ENCODE results near the gene AGER.
"Not testable (repeated sequence)": the region's sequence is repeated elsewhere in the genome, so short reads cannot be mapped to it uniquely, and the experiment has no call there.

The AGER gene

GRCh38 chr6:32190911-32191677 lies 7.0 kb upstream of the AGER start:
- H3K27ac ChIP-seq (ENCODE audit: low read depth, low read length), result peak overlapping the region; percentile 85
- no peaks in the 10 kb centered on the region for H3K27me3 ChIP-seq (ENCODE audit: control insufficient read depth, insufficient read depth, low read length)
- H3K36me3 ChIP-seq (ENCODE audit: control insufficient read depth, insufficient read depth, low read length), result peaks cover 19% of the 10 kb centered on the region
- 0 out of 2 replicates have a peak overlapping the region, but pooled peaks have one; percentile 67 for H3K4me3 ChIP-seq (ENCODE audit: low read depth, low read length)
- H3K4me1 ChIP-seq (ENCODE audit: control insufficient read depth, insufficient read depth, low read length), result peaks cover 33% of the 10 kb centered on the region
- H3K9me3 ChIP-seq (ENCODE audit: control insufficient read depth, insufficient read depth, low read length), result no peaks in the 10 kb centered on the region
- no peak overlapping the region for H3K9ac ChIP-seq (ENCODE audit: low read depth, low read length)

DNA sequence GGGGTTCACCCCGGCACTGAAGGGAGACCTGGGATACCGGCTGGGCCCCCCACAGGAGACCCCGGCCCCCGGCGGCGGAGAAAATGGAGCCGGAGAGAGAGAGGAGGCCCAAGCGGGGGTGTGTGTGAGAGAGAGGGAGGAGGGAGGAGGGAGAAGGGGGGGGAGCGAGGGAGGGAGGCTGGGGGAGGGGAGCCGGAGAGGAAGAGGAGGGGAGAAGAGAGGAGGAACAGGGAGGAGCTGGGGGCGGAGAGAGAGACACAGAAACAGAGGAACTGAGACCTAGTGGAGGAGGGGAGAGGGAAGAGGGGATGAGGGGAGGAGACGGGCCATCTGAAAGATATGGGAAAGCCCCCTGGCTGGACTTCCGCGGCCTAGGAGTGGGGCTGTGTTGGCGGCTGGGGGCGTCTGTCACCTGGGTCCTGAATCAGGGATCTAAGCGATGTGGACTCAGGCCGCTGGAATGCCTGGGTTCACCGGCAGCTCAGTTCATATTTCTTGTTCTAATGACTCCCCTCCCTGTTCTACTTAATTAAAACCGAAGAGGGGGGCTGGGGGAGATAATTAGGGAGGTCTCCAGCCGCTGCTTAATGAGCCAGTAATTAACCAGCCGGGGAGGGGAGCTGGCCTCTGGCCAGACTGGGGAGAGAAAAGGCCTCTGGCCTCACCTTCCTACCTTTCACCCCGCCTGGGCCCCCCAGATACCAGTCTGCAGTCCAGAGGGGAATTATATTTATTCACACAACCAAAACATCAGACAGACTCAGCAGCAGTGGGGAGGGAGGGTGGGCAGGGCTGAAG lies 6.2 kb upstream of the AGER start, which contains the start of gene PBX2:
Gene PBX2 (minus strand): TSS at position 149 of the 798 bp plus-strand sequence. CDS start 287 bp downstream, outside the sequence.
- H3K27me3 ChIP-seq (ENCODE audit: control insufficient read depth, insufficient read depth, low read length), result no peaks in the 10 kb centered on the region
- peaks cover 19% of the 10 kb centered on the region for H3K36me3 ChIP-seq (ENCODE audit: control insufficient read depth, insufficient read depth, low read length)
- peak within 1 kb of the TSS; percentile 85 for H3K27ac ChIP-seq (ENCODE audit: low read depth, low read length)
- peak within 1 kb of the TSS; percentile 31; the same call in 1 of the 2 replicates for H3K9ac ChIP-seq (ENCODE audit: low read depth, low read length)
- H3K9me3 ChIP-seq (ENCODE audit: control insufficient read depth, insufficient read depth, low read length), result no peaks in the 10 kb centered on the region
- peaks cover 32% of the 10 kb centered on the region for H3K4me1 ChIP-seq (ENCODE audit: control insufficient read depth, insufficient read depth, low read length)
- H3K4me3 ChIP-seq (ENCODE audit: low read depth, low read length), result peak within 1 kb of the TSS; percentile 67

GRCh38 chr6:32189742-32190053 lies 5.6 kb upstream of the AGER start:
- peak overlapping the region; percentile 67 for H3K4me3 ChIP-seq (ENCODE audit: low read depth, low read length)
- peak overlapping the region; percentile 85 for H3K27ac ChIP-seq (ENCODE audit: low read depth, low read length)
- H3K27me3 ChIP-seq (ENCODE audit: control insufficient read depth, insufficient read depth, low read length), result no peaks in the 10 kb centered on the region
- no peak overlapping the region for H3K9ac ChIP-seq (ENCODE audit: low read depth, low read length)
- peaks cover 27% of the 10 kb centered on the region for H3K4me1 ChIP-seq (ENCODE audit: control insufficient read depth, insufficient read depth, low read length)
- no peaks in the 10 kb centered on the region for H3K9me3 ChIP-seq (ENCODE audit: control insufficient read depth, insufficient read depth, low read length)
- H3K36me3 ChIP-seq (ENCODE audit: control insufficient read depth, insufficient read depth, low read length), result peaks cover 19% of the 10 kb centered on the region

DNA sequence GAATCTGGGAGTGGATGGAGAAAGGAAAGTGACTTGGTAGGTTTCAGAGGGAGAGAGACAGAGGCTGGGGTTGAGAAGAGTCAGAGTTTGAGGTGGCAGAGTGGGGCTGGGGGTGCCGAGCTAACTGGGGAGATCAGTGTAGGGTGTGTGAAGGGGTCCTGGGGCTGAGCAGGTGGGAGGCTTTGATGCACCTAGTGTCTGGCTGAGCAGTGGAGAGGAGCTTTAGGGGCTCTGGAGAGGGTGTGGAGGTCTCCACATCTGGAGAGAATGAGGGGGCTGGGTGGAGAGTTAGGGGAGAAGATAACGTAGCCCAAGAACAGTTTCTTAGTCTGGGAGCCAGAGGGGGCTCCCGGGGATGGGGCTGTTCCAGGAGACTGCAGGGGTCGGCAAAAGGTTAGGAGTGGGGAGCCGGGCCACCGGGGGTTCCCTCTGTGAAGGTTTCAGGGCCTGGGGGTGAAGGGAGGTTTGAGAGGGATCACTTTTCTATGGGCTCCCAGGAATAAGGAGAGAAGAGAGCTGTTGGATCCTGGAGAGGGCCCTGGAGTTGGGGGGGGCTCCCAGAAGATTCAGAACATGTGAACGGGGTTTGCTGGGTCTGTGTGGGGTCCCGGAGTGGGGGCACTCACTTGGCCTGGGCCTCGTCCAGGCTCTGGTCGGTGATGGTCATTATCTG lies 5.2 kb upstream of the AGER start:
- Histone ChIP-seq H3K4me3 (ENCODE audit: low read depth, low read length) (peak overlapping the region; percentile 67), H3K9ac (ENCODE audit: low read depth, low read length) (peak overlapping the region; percentile 31; the same call in 1 of the 2 replicates), H3K4me1 (ENCODE audit: control insufficient read depth, insufficient read depth, low read length) (peaks cover 22% of the 10 kb centered on the region), H3K36me3 (ENCODE audit: control insufficient read depth, insufficient read depth, low read length) (peaks cover 19% of the 10 kb centered on the region), H3K9me3 (ENCODE audit: control insufficient read depth, insufficient read depth, low read length) (no peaks in the 10 kb centered on the region), H3K27me3 (ENCODE audit: control insufficient read depth, insufficient read depth, low read length) (no peaks in the 10 kb centered on the region), H3K27ac (ENCODE audit: low read depth, low read length) (peak overlapping the region; percentile 85)

- peaks cover 22% of the 10 kb centered on the region for H3K4me1 ChIP-seq (ENCODE audit: control insufficient read depth, insufficient read depth, low read length)
- no peaks in the 10 kb centered on the region for H3K9me3 ChIP-seq (ENCODE audit: control insufficient read depth, insufficient read depth, low read length)
- H3K36me3 ChIP-seq (ENCODE audit: control insufficient read depth, insufficient read depth, low read length), result peaks cover 20% of the 10 kb centered on the region
- peak overlapping the region; percentile 85 for H3K27ac ChIP-seq (ENCODE audit: low read depth, low read length)
- H3K4me3 ChIP-seq (ENCODE audit: low read depth, low read length), result peak overlapping the region; percentile 67
- H3K9ac ChIP-seq (ENCODE audit: low read depth, low read length), result no peak overlapping the region
- H3K27me3 ChIP-seq (ENCODE audit: control insufficient read depth, insufficient read depth, low read length), result no peaks in the 10 kb centered on the region
Observed at GRCh38 chr6:32188381-32189068, 4.5 kb upstream of the AGER start.

DNA sequence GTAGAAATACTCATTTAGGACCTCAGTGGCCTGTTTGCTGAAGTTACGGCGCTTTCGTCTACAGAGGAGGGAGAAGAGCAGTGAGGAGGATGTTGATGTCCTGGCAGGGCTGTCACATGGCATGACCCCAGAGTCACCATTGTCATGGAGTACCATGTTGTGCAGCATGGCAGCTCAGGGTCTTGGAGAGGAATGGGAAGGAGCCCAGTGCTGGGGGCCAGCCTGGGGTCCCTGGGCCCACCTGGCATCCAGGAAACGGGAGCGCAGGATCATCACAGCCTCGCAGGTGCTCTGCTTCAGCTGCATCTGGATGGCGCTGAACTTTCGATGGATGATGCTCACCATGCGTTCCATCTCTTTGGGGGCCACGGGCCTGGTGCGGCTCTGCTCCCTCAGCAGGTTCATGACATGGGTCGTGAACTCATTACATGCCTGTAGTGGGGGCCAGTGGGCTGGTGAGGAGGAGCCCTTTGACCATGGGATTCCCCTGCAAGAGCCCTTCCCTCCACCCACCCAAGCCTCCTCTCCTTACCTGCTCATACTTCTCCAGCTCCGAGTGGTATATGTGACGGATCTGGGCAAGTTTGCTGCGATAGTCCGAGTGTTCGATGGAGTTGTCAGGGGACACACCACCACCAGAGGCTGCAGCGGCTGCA lies 3.8 kb upstream of the AGER start:
- not testable (repeated sequence) for H3K27me3 ChIP-seq (ENCODE audit: control insufficient read depth, insufficient read depth, low read length); H3K27ac ChIP-seq (ENCODE audit: low read depth, low read length); H3K4me3 ChIP-seq (ENCODE audit: low read depth, low read length); H3K9me3 ChIP-seq (ENCODE audit: control insufficient read depth, insufficient read depth, low read length); H3K9ac ChIP-seq (ENCODE audit: low read depth, low read length)
- peaks cover 27% of the 10 kb centered on the region for H3K36me3 ChIP-seq (ENCODE audit: control insufficient read depth, insufficient read depth, low read length)
- H3K4me1 ChIP-seq (ENCODE audit: control insufficient read depth, insufficient read depth, low read length), result peaks cover 20% of the 10 kb centered on the region

DNA sequence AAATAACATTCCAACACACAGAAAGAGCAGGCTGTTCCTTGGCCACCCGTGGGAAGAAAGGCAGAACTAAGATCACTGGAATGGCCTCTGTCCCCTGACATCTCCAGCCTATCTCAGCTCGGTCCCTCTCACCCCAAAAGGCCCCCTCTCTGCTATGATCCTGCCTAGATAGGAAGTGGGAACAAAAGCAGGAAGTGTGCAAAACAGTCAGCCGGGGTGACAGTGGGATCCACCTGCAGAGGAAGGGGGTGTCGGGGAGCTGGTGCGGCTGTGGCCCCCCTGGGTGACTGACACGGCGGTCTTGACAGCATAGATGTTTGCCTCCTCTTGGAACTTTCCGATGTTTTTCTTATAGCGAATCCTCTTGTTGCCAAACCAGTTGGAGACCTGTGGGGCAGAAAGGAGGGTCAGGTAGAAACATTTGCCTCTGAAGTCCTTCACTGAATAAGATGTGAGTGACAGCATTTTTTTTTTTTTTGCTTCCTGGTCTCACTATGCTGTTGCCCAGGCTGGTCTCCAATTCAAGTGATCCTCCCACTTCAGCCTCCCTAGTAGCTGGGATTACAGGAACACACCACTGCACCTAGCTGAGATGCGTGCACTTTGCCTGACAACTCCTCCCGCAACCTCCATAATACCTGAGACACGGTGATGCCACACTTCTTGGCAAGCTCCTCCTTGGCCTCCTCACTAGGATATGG lies 3.1 kb upstream of the AGER start:
- Histone ChIP-seq H3K9me3 (ENCODE audit: control insufficient read depth, insufficient read depth, low read length) (no peaks in the 10 kb centered on the region), H3K4me1 (ENCODE audit: control insufficient read depth, insufficient read depth, low read length) (peaks cover 15% of the 10 kb centered on the region; the same call in 1 of the 2 replicates), H3K4me3 (ENCODE audit: low read depth, low read length) (no peak overlapping the region), H3K9ac (ENCODE audit: low read depth, low read length) (no peak overlapping the region), H3K36me3 (ENCODE audit: control insufficient read depth, insufficient read depth, low read length) (peaks cover 34% of the 10 kb centered on the region), H3K27me3 (ENCODE audit: control insufficient read depth, insufficient read depth, low read length) (no peaks in the 10 kb centered on the region), H3K27ac (ENCODE audit: low read depth, low read length) (no peak overlapping the region)

DNA sequence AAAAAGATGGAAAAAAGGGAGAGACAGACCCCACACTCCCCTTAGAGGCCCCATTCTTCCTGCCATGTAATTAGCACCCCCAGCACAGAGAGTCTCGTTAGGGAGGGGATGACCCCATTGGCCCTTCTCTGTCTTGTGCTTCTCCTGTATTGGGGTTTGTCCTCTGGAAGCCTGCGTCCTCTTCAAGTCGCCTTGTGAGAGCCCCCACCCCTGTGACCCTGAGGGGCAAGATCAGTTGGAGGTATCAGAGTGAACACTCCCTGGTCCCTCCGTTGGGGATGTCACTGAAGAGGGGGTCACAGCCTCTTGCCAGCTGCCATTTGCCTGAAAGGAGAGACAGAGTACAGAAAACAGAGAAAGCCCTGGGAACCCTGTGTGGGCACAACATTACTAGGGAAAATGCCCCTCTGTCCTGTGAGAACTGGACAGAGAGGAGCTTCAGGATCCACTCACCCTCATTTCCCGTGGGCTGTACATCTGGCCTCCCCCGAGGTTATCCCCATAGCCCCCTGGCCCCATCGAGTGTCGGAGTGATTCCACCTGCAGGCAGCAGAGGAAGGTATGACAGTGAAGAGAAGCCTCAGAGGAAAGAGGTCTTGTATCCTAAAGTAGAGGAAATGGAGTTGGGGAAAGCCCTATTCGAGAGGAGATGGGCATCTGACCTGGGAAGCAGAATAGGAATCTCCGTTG lies 2.2 kb upstream of the AGER start:
- not testable (repeated sequence) for H3K4me3 ChIP-seq (ENCODE audit: low read depth, low read length); H3K27ac ChIP-seq (ENCODE audit: low read depth, low read length); H3K9ac ChIP-seq (ENCODE audit: low read depth, low read length); H3K9me3 ChIP-seq (ENCODE audit: control insufficient read depth, insufficient read depth, low read length); H3K27me3 ChIP-seq (ENCODE audit: control insufficient read depth, insufficient read depth, low read length)
- Histone ChIP-seq H3K36me3 (ENCODE audit: control insufficient read depth, insufficient read depth, low read length) (peaks cover 39% of the 10 kb centered on the region), H3K4me1 (ENCODE audit: control insufficient read depth, insufficient read depth, low read length) (peaks cover 13% of the 10 kb centered on the region; the same call in 1 of the 2 replicates)

- H3K4me3 ChIP-seq (ENCODE audit: low read depth, low read length); H3K9ac ChIP-seq (ENCODE audit: low read depth, low read length); H3K9me3 ChIP-seq (ENCODE audit: control insufficient read depth, insufficient read depth, low read length); H3K4me1 ChIP-seq (ENCODE audit: control insufficient read depth, insufficient read depth, low read length); H3K27ac ChIP-seq (ENCODE audit: low read depth, low read length); H3K27me3 ChIP-seq (ENCODE audit: control insufficient read depth, insufficient read depth, low read length): not testable (repeated sequence)
- peaks cover 45% of the 10 kb centered on the region for H3K36me3 ChIP-seq (ENCODE audit: control insufficient read depth, insufficient read depth, low read length)
Observed at GRCh38 chr6:32185681-32186131, 1.7 kb upstream of the AGER start.
